Upper lobe of left lung (tissue), 6 donors: ENCODE data around the gene KRT71. TPM values are rescaled to one million over a fixed set of nuclear protein-coding genes. Genes with fewer than 3 reads are reported as not detected.
"Not testable (repeated sequence)": the region's sequence is repeated elsewhere in the genome, so short reads cannot be mapped to it uniquely, and the experiment has no call there.

Experiments used
- ATAC-seq, 2 donors: fragments of 200-7000 bp; cut with Tn5 transposase; one replicate each; pipeline ENCODE4 v1.9.1; 2022; ENCODE audit warnings: mild to moderate bottlenecking in 2 of 2, moderate library complexity in 2 of 2; ENCODE audit not compliant: low FRiP score in 2 of 2
- DNase-seq, 2 donors: peaks; one replicate each; pipeline ENCODE4 v3.0.0-alpha.2; 2019 to 2020
- H3K27ac ChIP-seq, 4 donors: fragments of 200-600 bp; sonication (generic); one replicate each; pipeline ENCODE4 v1.5.1; 2016 to 2019
- H3K27me3 ChIP-seq, 4 donors: fragments of 200-600 bp; sonication (generic); one replicate each; pipeline ENCODE4 v1.5.1; 2017 to 2019
- H3K36me3 ChIP-seq, 4 donors: fragments of 200-600 bp; sonication (generic); one replicate each; pipeline ENCODE4 v1.5.1; 2016 to 2019
- H3K4me1 ChIP-seq, 4 donors: fragments of 200-600 bp; sonication (generic); one replicate each; pipeline ENCODE4 v1.5.1; 2018 to 2019
- H3K4me3 ChIP-seq, 4 donors: fragments of 200-600 bp; sonication (generic); one replicate each; pipeline ENCODE4 v1.5.1; 2017 to 2019; ENCODE audit warnings: mild to moderate bottlenecking in 2 of 4, moderate library complexity in 1 of 4
- H3K9me3 ChIP-seq, 4 donors: fragments of 200-600 bp; sonication (generic); one replicate each; pipeline ENCODE4 v1.5.1; 2018 to 2019
- CTCF ChIP-seq, 6 experiments: fragments of 450-650 bp in 4 of 6; fragments of 200-600 bp in 2 of 6; sonication (generic) in 2 of 6; IDR thresholded peaks; one replicate each; pipeline ENCODE4 v1.5.1; 2016 to 2019; ENCODE audit warnings: antibody characterized with exemption in 6 of 6
- EP300 ChIP-seq, 4 donors: sonication (generic); formaldehyde crosslinking; IDR thresholded peaks; one replicate each; pipeline ENCODE4 v1.5.1; 2017; ENCODE audit warnings: antibody characterized with exemption in 4 of 4, control low read depth in 2 of 4
- POLR2A ChIP-seq, 4 donors: fragments of 450-650 bp; IDR thresholded peaks; one replicate each; pipeline ENCODE4 v1.5.1; 2016 to 2017; ENCODE audit warnings: antibody characterized with exemption in 4 of 4, mild to moderate bottlenecking in 2 of 4
- POLR2AphosphoS5 ChIP-seq, 2 donors: sonication (generic); formaldehyde crosslinking; IDR thresholded peaks; one replicate each; pipeline ENCODE4 v1.5.1; 2017; ENCODE audit warnings: antibody characterized with exemption in 2 of 2
- WGBS, 2 donors: methylation state at CpG; one replicate each; pipeline ENCODE4 v1.1.5; 2017 to 2018; 5-methylcytosine and 5-hydroxymethylcytosine counted together
- total RNA-seq, 6 donors: library from RNA; depleted of rRNA in 4 of 6; stranded (reverse); fragments of >200 nt in 4 of 6; gene quantifications; one replicate each; pipeline versions ENCODE4 v1.1.0 to v1.2.1, GENCODE V29; 2016 to 2021
- donor health status: DM: no; HTN: no; CAD: no; lungs with moderate emphysema.
- donor health status: DM: no; HTN: yes; CAD: no; lungs with severe emphysema.

KRT71 gene
- total RNA-seq, 6 donors from 2014 or later: not detected

DNA sequence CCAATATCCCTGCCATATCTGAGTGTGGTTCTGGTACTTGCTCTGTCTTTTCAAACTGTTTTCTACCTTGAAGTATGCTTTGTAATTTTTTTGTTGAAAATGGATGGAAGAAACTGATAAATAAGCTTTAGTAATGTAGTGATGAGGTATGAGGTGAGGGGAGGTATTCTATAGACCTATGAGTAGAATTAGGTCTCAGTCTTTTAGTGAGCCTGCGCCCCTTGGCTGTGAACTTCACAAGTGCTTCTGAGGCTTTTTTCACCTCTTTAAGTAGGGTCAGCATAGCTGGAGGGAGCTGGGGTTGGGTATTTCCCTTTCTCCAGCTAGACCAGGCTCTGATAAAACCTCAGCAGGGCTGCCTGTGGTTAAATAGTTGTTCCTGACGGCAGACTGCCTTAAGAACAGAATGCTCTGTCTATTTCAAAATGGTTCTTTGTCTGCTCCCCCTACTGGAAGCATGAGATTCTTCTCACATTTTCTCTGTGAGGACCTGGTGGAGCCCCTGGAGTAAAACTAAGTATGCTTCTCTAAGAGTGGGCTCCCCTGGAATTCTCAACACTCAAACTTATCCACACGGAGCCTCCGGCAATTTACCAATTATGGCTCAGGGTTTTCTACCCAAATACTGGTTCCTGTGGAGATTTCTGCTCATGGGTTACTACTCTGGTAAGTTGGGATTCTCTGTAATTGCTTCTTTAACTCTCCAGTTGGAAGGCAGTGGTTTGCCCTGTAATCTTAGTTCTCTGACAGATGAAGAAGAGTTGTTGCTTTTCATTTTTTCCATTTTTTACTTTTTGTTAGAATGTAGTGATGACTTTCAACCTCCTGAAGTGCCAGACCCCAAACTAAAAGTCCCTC lies 45.9 kb downstream of the KRT71 start:
- Histone ChIP-seq H3K9me3 (no peaks in the 10 kb centered on the region), H3K27me3 (no peaks in the 10 kb centered on the region), H3K4me1 (no peaks in the 10 kb centered on the region), H3K27ac (no peak overlapping the region), H3K36me3 (no peaks in the 10 kb centered on the region), H3K4me3 (no peak overlapping the region)
- ATAC-seq: peak; percentile 55 to 74
- TF ChIP-seq EP300 (IDR thresholded peaks at IDR 0.05) (no peak), CTCF (IDR thresholded peaks at IDR 0.05) (peak in 5 of 6 experiments; percentile 21 to 69 (median 51))
- no peak for DNase-seq
- WGBS, 2 donors: 33 to 35% methylated on average over 4 of the region's 4 CpGs

GRCh38 chr12:52502877-52503276 lies 50.1 kb downstream of the KRT71 start:
- WGBS, 2 donors: 84 to 92% methylated on average over 1 of the region's 1 CpG
- Histone ChIP-seq H3K9me3 (no peaks in the 10 kb centered on the region), H3K27ac (no peak overlapping the region), H3K4me1 (no peaks in the 10 kb centered on the region), H3K4me3 (no peak overlapping the region), H3K27me3 (no peaks in the 10 kb centered on the region), H3K36me3 (no peaks in the 10 kb centered on the region)
- ATAC-seq (no peak), DNase-seq (no peak)
- TF ChIP-seq POLR2AphosphoS5 (IDR thresholded peaks at IDR 0.05): no peak
- no peak for TF ChIP-seq CTCF (IDR thresholded peaks at IDR 0.05)
- TF ChIP-seq POLR2A (IDR thresholded peaks at IDR 0.05): no peak
- no peak for TF ChIP-seq EP300 (IDR thresholded peaks at IDR 0.05)

- H3K36me3 ChIP-seq: no peaks in the 10 kb centered on the region
- 73 to 74% methylated on average over 7 of the region's 7 CpGs for WGBS, 2 donors
- no peaks in the 10 kb centered on the region for H3K27me3 ChIP-seq
- no peaks in the 10 kb centered on the region for H3K9me3 ChIP-seq
- no peak overlapping the region for H3K27ac ChIP-seq
- no peaks in the 10 kb centered on the region for H3K4me1 ChIP-seq
- DNase-seq: no peak
- H3K4me3 ChIP-seq: no peak overlapping the region
- ATAC-seq: no peak
- TF ChIP-seq CTCF (IDR thresholded peaks at IDR 0.05) (no peak), POLR2AphosphoS5 (IDR thresholded peaks at IDR 0.05) (no peak), EP300 (IDR thresholded peaks at IDR 0.05) (no peak), POLR2A (IDR thresholded peaks at IDR 0.05) (no peak)
Observed at GRCh38 chr12:52501490-52501889, 51.5 kb downstream of the KRT71 start.

- not testable (repeated sequence) for DNase-seq, H3K36me3 ChIP-seq, H3K27ac ChIP-seq, H3K27me3 ChIP-seq, H3K9me3 ChIP-seq, H3K4me1 ChIP-seq, H3K4me3 ChIP-seq, ATAC-seq
- WGBS, 2 donors: 68 to 85% methylated on average over 6 of the region's 6 CpGs
Observed at GRCh38 chr12:52500574-52500973, 52.4 kb downstream of the KRT71 start.

- DNase-seq (no peak), ATAC-seq (no peak)
- H3K27ac ChIP-seq: no peak overlapping the region
- peaks cover 5 to 11% (median 9%) of the 10 kb centered on the region in 4 donors for H3K4me1 ChIP-seq
- no peaks in the 10 kb centered on the region for H3K9me3 ChIP-seq
- TF ChIP-seq EP300 (IDR thresholded peaks at IDR 0.05) (no peak), CTCF (IDR thresholded peaks at IDR 0.05) (no peak), POLR2A (IDR thresholded peaks at IDR 0.05) (no peak), POLR2AphosphoS5 (IDR thresholded peaks at IDR 0.05) (no peak)
- WGBS, 2 donors: 81 to 83% methylated on average over 5 of the region's 5 CpGs
- H3K27me3 ChIP-seq: no peaks in the 10 kb centered on the region
- no peak overlapping the region for H3K4me3 ChIP-seq
- H3K36me3 ChIP-seq: no peaks in the 10 kb centered on the region
Observed at GRCh38 chr12:52499806-52500560, 53.0 kb downstream of the KRT71 start.
